Fibroblast of skin of left quadriceps (primary cell): ENCODE results near the gene ZFP90.
"Not testable (repeated sequence)": the region's sequence is repeated elsewhere in the genome, so short reads cannot be mapped to it uniquely, and the experiment has no call there.

Source experiments
- DNase-seq, 2 experiments: peaks; one replicate each; pipeline ENCODE4 v3.0.0-alpha.2; 2013; ENCODE audit warnings: low read depth in 2 of 2

Gene ZFP90

DNA sequence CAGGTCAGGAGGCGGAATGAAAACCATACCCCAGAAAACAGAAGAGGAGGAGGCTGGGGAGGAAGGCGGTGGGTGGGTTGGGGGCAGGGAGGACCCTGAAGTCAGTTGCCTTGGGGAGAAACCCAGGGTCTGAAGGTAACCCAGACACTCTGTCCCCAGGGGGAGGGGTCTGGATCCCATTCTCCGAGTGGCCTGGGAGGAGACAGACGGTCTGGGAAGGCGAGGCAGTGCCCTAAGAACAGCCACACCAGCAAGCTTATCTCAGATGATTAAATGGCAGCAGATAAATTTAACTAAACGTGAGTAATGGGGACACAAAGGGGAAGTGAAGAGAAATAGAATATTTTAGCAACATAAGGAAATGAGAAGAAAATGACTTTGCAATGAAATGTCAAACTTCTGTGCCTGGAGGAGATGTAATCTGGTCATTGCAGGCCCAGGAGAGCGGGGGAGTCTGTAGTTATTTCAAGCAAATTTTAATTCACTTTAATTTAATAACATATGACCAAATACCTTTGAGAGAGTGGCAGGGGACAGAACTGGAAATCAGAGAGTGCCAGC is 21.4 kb upstream of the ZFP90 start:
- no peak for DNase-seq

DNA sequence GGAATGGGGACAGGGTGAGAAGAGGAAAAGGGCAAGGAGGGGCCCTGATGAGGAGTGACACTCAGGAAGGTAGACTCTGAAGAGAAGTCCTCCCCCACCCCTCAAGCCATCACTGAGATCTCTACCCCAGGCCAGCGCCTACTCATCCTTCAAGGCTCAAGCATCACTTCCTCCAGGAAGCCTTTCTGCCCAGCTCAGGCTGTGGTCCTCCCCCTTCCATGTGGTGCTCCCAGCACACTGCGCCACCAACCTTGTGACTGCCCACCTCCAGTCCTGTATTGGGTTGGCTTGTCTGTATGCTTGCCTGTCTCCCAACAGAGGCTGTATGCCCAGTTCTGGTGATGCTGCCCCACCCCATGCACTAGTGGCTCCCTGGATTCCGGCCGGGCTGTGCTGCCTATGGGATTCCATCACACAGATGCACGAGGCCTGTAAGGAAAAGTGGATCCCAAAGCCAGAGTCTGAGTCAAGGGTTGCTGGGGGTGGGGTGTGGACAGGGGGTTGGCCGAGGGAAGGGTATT is 19.8 kb upstream of the ZFP90 start:
- no peak for DNase-seq

DNA sequence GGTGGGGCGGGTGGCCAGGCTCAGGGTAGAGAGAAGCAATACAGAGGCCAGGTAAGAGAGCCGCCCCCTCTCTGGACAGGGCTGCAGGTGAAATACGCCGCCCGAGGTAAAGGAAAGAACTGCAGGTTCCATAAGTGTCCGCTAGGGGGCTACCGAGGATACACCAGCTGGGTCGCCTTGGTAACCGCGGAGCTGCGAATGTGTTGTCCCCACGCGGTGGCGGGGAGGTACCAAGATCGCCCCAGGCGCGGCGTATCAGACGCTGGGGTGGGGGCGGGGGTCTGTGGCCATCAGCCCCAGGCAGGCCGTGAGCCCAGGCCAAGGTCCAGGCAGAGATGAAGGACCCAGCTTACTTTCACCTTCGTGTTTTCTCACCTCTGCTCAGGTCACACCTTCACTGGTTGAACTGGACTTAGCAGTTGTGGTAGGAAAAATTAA is 18.4 kb upstream of the ZFP90 start:
- peak; percentile 22 to 32 for DNase-seq

DNA sequence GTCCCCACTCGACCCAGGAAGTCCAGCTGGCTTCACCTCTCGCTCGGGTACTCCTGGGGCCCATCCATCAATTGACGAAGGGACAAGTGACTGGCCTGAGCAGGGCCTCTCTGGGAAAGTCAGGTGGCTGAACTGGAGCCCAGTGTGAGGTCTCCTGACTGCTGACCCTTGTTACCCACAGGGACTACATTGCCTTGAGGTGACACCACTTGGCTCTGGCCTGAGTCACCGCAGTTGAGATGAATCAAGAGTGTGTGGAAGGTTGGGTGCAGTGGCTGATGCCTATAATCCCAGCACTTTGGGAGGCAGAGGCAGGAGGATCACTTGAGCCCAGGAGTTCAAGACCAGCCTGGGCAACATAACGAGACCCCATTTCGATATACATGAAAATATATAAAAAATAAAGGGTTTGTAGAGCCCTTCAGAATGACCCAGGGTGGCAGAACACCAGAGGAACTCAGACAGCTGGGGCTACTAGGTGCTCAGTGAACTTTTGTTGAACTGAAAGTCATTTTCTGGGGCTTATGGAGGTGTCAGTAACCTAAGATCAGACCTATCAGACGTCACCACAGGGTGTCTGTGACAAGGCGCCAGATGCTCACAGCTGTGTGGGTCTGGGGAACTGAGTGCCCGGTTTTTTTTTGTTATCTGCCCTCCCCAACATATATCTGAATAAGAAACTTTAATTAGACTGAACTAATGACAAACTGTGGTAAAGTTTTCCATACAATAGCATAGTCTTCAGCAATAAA is 14.8 kb upstream of the ZFP90 start:
- DNase-seq = no peak

DNA sequence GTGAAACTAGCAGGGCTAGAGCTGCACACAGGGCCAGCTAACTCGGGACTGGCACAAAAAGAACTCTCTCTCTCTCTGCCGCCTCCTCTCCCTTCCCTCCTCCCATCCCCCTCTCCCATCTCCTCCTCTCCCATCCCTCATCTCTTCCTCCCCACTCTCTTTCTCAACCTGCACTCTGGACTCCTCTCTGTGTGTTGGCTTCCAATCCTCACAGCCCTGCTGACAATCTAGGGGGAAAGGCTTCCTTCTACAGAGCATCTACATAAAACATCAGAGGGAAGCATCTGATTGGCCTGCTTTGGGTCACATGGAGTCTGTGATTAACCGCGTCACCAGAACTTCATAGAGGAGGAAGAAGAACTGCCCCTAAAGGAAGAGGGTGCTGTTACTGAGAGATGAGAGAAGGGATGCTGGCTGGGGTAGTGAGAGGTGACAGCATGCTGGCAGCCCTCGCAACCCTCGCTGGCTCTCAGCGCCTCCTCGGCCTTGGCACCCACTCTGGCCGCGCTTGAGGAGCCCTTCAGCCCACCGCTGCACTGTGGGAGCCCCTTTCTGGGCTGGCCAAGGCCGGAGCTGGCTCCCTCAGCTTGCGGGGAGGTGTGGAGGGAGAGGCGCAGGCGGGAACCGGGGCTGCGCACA is 12.8 kb upstream of the ZFP90 start:
- DNase-seq = no peak

DNA sequence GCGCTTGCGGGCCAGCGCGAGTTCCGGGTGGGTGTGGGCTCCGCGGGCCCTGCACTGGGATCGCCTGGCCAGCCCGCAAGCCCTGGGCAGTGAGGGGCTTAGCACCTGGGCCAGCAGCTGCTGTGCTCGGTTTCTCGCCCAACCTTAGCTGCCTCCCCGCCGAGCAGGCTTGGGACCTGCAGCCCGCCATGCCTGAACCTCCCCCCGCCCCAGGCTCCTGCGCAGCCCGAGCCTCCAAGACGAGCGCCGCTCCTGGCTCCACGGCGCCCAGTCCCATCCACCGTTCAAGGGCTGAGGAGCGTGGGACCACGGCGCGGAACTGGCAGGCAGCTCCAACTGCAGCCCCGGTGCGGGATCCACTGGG is 12.3 kb upstream of the ZFP90 start:
- no peak for DNase-seq

DNA sequence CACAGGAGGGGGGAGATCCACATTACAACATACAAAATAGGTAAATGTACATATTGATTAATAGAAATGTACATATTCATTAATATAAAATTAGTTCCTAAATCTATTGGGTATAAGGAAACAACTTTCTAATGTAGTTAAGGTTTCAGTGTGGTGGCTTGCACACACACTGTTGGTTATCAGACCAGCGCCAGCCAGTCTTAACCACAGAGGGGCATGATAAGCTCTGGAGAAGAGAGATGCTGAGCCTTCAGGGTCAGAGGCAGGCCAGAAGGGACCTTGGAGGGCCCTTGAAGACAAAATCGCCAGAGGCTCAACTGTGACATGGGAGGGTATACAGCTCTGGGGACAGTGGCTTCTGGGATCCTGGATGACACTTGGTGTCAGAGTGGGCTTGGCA is 10.9 kb upstream of the ZFP90 start:
- DNase-seq = no peak

DNA sequence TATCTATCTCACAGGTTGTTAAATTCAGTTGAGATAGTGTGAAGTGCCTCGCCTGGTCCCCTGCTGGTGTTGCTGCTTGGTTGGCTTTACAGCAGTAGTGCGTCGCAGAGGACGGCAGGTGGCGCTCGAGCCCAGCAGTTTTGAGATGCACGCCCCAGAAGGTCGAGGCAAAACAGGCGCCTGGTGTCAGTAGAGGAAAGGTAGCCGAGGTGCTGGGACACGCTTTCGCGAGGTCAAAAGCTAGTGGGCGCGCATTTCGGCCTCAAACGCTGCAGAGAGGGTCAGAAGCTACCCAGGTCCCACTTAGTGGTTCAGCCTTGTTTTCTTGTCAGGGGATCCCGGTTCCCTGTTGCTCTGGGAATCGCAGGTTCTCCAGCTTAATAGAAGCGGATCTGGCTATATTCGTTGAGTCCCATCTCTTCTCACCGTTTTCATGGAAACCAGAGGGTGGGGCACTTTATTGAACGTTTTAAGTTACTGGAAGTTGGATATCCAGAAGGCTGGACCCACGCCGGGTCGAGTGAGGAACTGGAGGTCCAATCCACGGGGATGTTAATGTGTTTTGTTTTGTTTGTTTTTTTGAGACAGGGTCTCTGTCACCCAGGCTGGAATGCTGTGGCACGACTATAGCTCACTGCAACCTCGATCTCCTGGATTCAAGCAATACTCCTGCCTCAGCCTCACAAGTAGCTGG is 10.3 kb upstream of the ZFP90 start:
- DNase-seq = peak; percentile 32 to 44

DNA sequence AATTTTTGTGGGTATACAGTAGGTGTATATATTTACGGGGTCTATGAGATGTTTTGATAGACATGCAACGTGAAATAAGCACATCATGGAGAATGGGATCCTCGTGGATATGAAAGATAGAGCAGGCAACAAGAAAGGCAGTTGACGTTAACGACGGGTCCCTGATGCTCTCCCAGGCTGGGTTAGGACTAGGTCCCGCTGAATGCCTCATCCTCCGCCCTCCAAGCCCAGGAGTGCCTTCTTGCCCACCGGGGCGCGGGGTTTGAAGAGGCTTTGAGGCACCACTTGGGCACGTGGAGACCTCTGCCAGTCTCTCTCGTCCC is 9.5 kb upstream of the ZFP90 start:
- no peak for DNase-seq

DNA sequence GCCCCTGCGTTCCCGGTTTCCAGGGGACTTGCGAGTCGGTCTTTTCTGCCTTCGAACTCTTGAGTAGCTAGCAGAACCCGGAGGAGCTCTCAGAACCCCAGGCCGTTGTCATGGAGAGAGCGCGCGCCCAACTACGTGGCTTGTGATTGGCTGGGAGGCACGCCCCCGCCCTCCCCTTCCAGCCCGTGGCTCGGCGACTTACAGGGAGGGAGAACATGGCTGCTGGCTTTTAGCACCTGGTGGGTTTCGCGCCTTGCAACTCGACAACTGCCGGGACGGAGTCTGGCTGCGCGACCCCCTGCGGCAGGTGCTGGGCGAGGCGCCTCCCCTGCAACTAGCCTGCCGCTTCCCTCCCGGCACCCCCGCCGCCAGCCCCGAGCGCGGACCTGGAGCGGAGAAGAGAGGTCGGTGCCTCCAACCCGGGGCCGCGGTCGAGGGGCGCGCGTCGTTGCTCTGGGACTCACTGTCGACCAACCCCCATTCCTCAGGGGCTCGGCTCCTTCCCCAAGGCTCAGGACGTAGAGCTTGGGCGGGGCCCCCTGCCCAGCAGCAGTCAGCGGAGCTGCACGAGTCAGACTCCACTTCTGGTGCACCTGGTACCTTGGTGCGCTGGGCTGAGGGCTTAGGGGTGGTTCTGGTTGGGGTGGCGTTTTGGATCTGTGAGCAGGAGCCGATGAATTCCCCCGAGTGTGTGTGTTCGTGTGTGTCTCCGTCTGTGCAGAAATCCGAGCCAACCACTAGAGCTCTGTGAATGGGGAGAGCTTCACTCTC is 9.0 kb upstream of the ZFP90 start:
- DNase-seq = peak; percentile 49 to 62

DNA sequence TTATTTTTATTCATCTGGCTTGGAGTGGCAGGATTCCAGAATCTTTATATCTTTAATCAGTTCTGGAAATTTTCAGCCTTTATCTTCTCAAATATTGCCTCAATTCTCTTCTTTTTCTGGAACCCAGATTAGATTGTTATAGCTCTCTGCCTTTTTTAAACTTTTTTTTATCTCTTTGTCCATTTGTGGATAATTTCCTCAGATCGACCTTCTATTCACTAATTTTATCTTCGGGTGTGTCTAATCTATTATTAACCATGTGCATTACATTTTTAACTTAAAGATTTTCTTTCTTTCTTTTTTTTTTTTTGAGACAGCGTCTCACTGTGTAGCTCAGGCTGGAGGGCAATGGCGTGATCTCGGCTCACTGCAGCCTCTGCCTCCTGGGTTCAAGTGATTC is 5.2 kb upstream of the ZFP90 start:
- no peak for DNase-seq

DNA sequence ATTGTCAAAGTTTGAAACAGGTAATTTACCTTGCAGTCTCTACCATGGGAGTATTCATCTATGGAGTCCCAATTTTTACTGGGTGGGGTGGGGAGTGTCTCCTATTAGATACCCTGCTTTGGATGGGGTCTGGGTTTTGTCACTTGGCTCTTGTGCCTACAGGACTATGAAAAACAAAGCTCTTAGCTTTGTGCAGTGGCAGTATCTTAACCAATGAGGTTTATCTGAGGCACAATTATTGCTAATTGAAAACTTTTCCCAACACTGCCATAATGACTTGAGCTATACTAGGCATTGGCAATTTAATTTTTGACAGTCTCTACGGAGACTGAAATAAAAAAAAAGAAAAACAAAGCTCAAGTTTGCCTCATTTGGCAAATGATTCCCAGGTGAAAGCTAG is 3.8 kb upstream of the ZFP90 start:
- no peak for DNase-seq

DNA sequence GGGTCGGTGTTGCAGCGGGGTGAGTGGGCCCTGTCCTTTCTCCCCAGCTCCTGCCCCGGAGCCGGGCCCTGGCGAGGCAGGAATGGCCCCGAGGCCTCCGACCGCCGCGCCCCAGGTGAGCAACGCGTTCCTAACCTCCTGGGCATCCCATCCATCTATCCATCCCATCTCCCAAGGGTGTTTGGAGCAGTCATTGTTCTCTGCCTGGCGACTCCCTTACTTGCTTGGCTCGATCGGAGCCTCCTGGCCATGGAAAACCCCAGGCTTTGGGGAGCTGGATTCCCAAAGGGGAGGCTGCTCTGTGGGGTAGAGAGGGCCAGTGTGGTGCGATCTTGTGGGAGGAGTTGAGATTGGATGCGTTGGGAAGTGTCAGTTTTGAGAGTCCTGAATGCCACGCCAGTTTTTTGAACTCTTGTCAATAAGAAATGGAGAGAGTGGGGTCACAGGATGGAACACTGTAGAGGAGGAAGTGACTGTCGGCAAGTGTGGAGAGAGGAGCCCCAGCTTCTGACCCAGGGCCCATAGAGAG is 684 bp downstream of the ZFP90 start:
- no peak for DNase-seq

DNA sequence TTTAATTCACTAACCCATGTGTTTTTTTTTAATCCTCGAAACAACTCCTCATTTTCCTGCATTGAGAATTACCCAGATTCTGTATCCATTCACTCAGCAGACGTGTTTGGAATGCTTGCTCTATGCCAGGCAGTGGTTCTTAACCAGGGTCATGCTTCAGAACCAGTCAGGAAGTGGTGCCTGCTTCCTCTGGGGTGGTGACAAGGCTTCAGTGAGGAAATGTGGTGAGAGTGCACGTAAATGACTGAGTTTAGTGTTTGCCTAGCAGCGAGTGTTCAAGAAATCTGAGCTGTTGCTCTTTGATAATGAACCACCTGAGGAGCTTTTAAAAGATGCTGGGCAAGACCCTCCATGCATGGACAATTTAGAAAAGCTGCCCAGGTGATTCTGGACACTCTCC is 9.9 kb downstream of the ZFP90 start:
- no peak for DNase-seq

DNA sequence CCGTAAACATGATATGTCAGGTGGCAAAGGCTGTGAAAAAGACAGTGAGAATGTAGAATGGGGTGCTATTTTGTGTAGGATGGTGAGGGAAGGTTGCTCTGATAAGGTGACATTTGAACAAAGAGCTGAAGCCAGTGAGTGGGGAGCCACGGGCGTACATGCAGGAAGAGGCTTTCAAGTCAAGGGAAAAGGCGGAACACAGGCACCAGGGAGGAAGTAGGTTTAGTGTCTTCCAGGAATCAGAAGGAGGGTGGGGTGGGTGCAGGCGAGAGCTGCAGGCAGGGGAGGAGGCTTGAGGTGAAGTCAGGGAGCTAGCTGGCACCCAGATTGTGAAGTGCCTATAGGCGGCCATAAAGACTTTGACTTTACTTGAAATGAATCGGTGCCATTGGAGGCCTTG is 14.1 kb downstream of the ZFP90 start:
- no peak for DNase-seq

DNA sequence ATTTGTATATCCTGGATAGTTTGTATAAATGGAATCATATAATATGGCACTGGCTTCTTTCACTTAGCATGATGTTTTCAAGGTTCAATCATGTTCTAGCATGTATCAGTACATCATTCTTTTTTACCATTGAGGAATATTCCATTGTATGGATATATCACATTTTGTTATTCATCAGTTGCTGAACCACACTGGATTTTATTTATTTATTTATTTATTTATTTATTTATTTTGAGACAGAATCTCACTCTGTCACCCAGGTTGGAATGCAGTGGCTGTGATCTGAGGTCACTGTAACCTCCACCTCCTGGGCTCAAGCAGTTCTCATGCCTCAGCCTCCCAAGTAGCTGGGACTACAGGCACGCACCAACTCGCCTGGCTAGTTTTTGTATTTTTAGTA is 21.2 kb downstream of the ZFP90 start:
- DNase-seq = not testable (repeated sequence)

DNA sequence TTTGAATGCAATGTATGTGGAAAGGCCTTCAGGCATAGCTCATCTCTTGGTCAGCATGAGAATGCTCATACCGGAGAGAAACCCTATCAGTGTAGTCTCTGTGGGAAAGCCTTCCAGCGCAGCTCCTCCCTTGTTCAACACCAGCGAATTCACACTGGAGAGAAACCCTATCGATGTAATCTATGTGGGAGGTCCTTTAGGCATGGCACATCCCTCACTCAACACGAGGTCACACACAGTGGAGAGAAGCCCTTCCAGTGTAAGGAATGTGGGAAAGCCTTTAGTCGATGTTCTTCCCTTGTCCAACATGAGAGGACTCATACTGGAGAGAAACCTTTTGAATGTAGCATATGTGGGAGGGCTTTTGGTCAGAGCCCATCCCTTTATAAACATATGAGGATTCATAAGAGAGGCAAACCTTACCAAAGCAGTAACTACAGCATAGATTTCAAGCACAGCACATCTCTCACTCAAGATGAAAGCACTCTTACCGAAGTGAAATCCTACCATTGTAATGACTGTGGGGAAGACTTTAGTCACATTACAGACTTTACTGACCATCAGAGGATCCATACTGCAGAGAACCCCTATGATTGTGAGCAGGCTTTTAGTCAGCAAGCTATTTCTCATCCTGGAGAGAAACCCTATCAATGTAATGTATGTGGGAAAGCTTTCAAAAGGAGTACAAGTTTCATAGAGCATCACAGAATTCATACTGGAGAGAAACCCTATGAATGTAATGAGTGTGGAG is 24.7 kb downstream of the ZFP90 start:
- no peak for DNase-seq

DNA sequence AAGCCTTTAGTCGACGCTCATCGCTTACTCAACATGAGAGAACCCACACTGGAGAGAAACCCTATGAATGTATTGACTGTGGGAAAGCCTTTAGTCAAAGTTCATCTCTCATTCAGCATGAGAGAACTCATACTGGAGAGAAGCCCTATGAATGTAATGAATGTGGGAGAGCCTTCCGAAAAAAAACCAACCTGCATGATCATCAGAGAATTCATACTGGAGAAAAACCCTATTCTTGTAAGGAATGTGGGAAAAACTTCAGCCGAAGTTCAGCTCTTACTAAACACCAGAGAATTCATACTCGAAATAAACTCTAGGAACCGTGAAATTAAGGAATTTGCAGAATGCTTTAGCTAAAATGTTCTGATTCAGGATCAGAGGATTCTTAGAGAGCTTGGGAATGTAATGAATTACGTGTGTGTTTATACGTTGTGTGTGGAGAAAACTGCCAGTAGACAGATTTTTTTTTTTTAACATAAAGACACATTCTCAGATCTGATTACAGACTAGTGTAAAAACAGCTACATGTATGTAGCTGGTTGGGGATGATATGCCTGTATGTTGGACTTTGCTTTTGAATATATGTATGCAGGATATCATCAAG is 25.4 kb downstream of the ZFP90 start:
- DNase-seq = no peak

DNA sequence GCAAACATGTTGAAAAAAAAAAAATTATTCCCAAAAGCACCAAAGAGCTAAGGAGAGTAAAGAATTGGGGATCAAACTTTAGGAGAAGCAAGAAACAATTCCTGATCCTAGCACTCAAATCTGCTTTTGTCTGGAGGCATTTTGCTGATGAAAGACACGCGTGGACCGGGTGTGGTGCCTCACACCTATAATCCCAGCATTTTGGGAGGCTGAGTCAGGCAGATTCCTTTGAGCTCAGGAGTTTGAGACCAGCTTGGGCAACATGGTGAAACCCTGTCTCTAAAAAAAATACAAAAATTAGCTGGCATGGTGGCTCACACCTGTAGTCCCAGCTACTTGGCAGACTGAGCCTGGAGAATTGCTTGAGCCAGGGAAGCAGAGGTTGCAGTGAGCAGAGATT is 35.4 kb downstream of the ZFP90 start:
- no peak for DNase-seq

DNA sequence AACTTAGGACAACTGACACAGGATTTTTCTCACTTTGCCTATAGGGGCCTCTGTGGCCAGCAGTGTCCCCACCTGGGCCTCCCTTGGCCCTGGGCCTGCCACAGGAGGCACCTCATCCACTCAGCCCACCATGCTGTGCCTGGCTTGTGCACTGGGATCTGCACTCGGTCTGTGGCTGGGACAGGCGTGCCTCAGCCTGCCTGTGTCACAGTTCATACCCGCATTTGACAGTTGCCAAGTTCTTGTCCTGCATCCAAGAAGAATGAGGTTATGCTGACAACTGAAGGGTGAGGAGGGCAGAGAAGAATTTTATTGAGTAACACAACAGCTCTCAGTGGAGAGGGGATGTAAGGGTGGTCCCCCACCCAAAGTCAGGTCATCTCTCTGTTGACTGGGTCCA is 36.0 kb downstream of the ZFP90 start:
- no peak for DNase-seq
